ENCODE data around the gene RSPH1. TPM values are rescaled to one million over a fixed set of nuclear protein-coding genes. Genes with fewer than 3 reads are reported as not detected.

The RSPH1 gene
- total and polyA plus RNA-seq, 4 donors, result 0.09 to 0.17 (median 0.16) TPM; not detected in 1

GRCh38 chr21:42520628-42521253, 24.7 kb upstream of the RSPH1 start:
- H3K4me1 ChIP-seq (ENCODE audit: control insufficient read depth in 4 of 4, insufficient read depth in 4 of 4, low read length in 3 of 4), result peaks cover 0 to 8% (median 4%) of the 10 kb centered on the region in 4 donors
- H3K9ac ChIP-seq (ENCODE audit: low read depth in 1 of 2, low read length in 2 of 2), result no peak overlapping the region
- no peak for DNase-seq (ENCODE audit: low spot score)
- H3K27me3 ChIP-seq (ENCODE audit: control insufficient read depth in 4 of 4, insufficient read depth in 4 of 4, low read length in 3 of 4), result no peaks in the 10 kb centered on the region
- peaks cover 0 to 10% (median 6%) of the 10 kb centered on the region in 4 donors for H3K36me3 ChIP-seq (ENCODE audit: control insufficient read depth in 4 of 4, insufficient read depth in 3 of 4, low read depth in 1 of 4, low read length in 3 of 4)
- WGBS, result 92% methylated on average over 18 of the region's 18 CpGs
- no peak for TF ChIP-seq FOXA1 (IDR thresholded peaks at IDR 0.05)
- TF ChIP-seq MAX (IDR thresholded peaks at IDR 0.05), result no peak
- no peak for TF ChIP-seq EGR1 (IDR thresholded peaks at IDR 0.05; ENCODE audit: low read depth in 2 of 2)
- no peak for TF ChIP-seq RAD21 (IDR thresholded peaks at IDR 0.05)
- no peak overlapping the region for H3K27ac ChIP-seq (ENCODE audit: low read depth in 1 of 2, low read length in 2 of 2)
- H3K9me3 ChIP-seq (ENCODE audit: control insufficient read depth in 4 of 4, low read length in 3 of 4), result no peaks in the 10 kb centered on the region
- no peak overlapping the region for H3K4me3 ChIP-seq (ENCODE audit: low read depth in 1 of 3, low read length in 3 of 3)

- WGBS, result 94% methylated on average over 7 of the region's 7 CpGs
- TF ChIP-seq HNF4G (IDR thresholded peaks at IDR 0.05) (no peak), REST (IDR thresholded peaks at IDR 0.05) (no peak), EGR1 (IDR thresholded peaks at IDR 0.05; ENCODE audit: low read depth in 2 of 2) (no peak), RXRA (IDR thresholded peaks at IDR 0.05) (no peak), RAD21 (IDR thresholded peaks at IDR 0.05) (no peak)
- Histone ChIP-seq H3K4me1 (ENCODE audit: control insufficient read depth in 4 of 4, insufficient read depth in 4 of 4, low read length in 3 of 4) (peaks cover 0 to 12% (median 7%) of the 10 kb centered on the region in 4 donors), H3K36me3 (ENCODE audit: control insufficient read depth in 4 of 4, insufficient read depth in 3 of 4, low read depth in 1 of 4, low read length in 3 of 4) (peaks cover 0 to 10% (median 6%) of the 10 kb centered on the region in 4 donors), H3K9me3 (ENCODE audit: control insufficient read depth in 4 of 4, low read length in 3 of 4) (no peaks in the 10 kb centered on the region), H3K27ac (ENCODE audit: low read depth in 1 of 2, low read length in 2 of 2) (no peak overlapping the region), H3K9ac (ENCODE audit: low read depth in 1 of 2, low read length in 2 of 2) (no peak overlapping the region), H3K27me3 (ENCODE audit: control insufficient read depth in 4 of 4, insufficient read depth in 4 of 4, low read length in 3 of 4) (no peaks in the 10 kb centered on the region), H3K4me3 (ENCODE audit: low read depth in 1 of 3, low read length in 3 of 3) (no peak overlapping the region)
- DNase-seq (ENCODE audit: low spot score), result no peak
Measured at GRCh38 chr21:42518626-42519025, 22.6 kb upstream of the RSPH1 start.

- WGBS, result 93% methylated on average over 11 of the region's 11 CpGs
- no peak overlapping the region for H3K4me3 ChIP-seq (ENCODE audit: low read depth in 1 of 3, low read length in 3 of 3)
- H3K9ac ChIP-seq (ENCODE audit: low read depth in 1 of 2, low read length in 2 of 2), result no peak overlapping the region
- H3K36me3 ChIP-seq (ENCODE audit: control insufficient read depth in 4 of 4, insufficient read depth in 3 of 4, low read depth in 1 of 4, low read length in 3 of 4), result peaks cover 0 to 10% (median 6%) of the 10 kb centered on the region in 4 donors
- H3K27me3 ChIP-seq (ENCODE audit: control insufficient read depth in 4 of 4, insufficient read depth in 4 of 4, low read length in 3 of 4), result no peaks in the 10 kb centered on the region
- H3K4me1 ChIP-seq (ENCODE audit: control insufficient read depth in 4 of 4, insufficient read depth in 4 of 4, low read length in 3 of 4), result peaks cover 0 to 14% (median 7%) of the 10 kb centered on the region in 4 donors
- no peak overlapping the region for H3K27ac ChIP-seq (ENCODE audit: low read depth in 1 of 2, low read length in 2 of 2)
- H3K9me3 ChIP-seq (ENCODE audit: control insufficient read depth in 4 of 4, low read length in 3 of 4), result no peaks in the 10 kb centered on the region
- no peak for DNase-seq (ENCODE audit: low spot score)
- TF ChIP-seq JUND (IDR thresholded peaks at IDR 0.05) (no peak), FOXA1 (IDR thresholded peaks at IDR 0.05) (no peak), ATF3 (IDR thresholded peaks at IDR 0.05) (no peak), TAF1 (conservative IDR thresholded peaks at IDR 0.05) (no peak), SP1 (IDR thresholded peaks at IDR 0.05) (no peak), ZBTB33 (IDR thresholded peaks at IDR 0.05) (no peak)
Measured at GRCh38 chr21:42518215-42518614, 22.2 kb upstream of the RSPH1 start.
